ENCODE measurements around the gene LYZL1. TPM values are rescaled to one million over a fixed set of nuclear protein-coding genes. Genes with fewer than 3 reads are reported as not detected.
A peak's percentile ranks its signal among the peaks of the same experiment; 100 is the strongest.

LYZL1 gene
- total and polyA plus RNA-seq, 2 of the 8 experiments (the other 6 are each of a cell fraction or from before 2014, with no cell fraction given): not detected

- peak overlapping the region; percentile 76; the same call in 1 of the 2 replicates for H2AFZ ChIP-seq (ENCODE audit: low read length)
- no peak overlapping the region for H2BK120ac ChIP-seq (replicated peaks; ENCODE audit: low read depth, low read length)
- H3K4me2 ChIP-seq (ENCODE audit: insufficient read depth in 1 of 2, low read depth in 2 of 2, low read length in 2 of 2): no peak overlapping the region
- no peak overlapping the region for H3K9ac ChIP-seq (replicated peaks in 1 of 4; ENCODE audit: extremely low read depth in 1 of 4, low read depth in 3 of 4, low read length in 3 of 4)
- H2BK12ac ChIP-seq (ENCODE audit: low read depth, low read length): no peak overlapping the region
- H3K36me3 ChIP-seq (ENCODE audit: control insufficient read depth in 2 of 4, insufficient read depth in 4 of 4, low read length in 3 of 4): no peaks in the 10 kb centered on the region
- H3K23me2 ChIP-seq (ENCODE audit: low read depth, low read length): 0 out of 2 replicates have a peak, but pooled peaks cover 3% of the 10 kb centered on the region
- FAIRE-seq: no peak
- H4K5ac ChIP-seq (ENCODE audit: insufficient read length, low read depth, low read length): no peak overlapping the region
- no peak overlapping the region for H3K23ac ChIP-seq (ENCODE audit: insufficient read length)
- H2BK15ac ChIP-seq (ENCODE audit: low read length): no peak overlapping the region
- H4K8ac ChIP-seq (ENCODE audit: extremely low read depth, insufficient read depth, low read length): peak overlapping the region; percentile 45; the same call in 1 of the 2 replicates
- H3K4me3 ChIP-seq (ENCODE audit: extremely low read depth in 1 of 4, insufficient read depth in 2 of 4, low read depth in 3 of 4, low read length in 4 of 4): no peak overlapping the region
- H3K27ac ChIP-seq (ENCODE audit: low read depth, low read length): no peak overlapping the region
- no peak overlapping the region for H3K56ac ChIP-seq (replicated peaks; ENCODE audit: insufficient read length, low read depth, low read length)
- H4K20me1 ChIP-seq (replicated peaks in 1 of 2; ENCODE audit: control insufficient read depth in 1 of 2, insufficient read depth in 2 of 2, low read length in 2 of 2): no peaks in the 10 kb centered on the region
- no peak overlapping the region for H3K18ac ChIP-seq (ENCODE audit: extremely low read depth, low read length)
- no peak overlapping the region for H3K14ac ChIP-seq (ENCODE audit: insufficient read length)
- no peaks in the 10 kb centered on the region for H3K79me1 ChIP-seq (ENCODE audit: low read depth, low read length)
- WGBS, 2 experiments (ENCODE audit: extremely low coverage in 1 of 2, insufficient coverage in 1 of 2, insufficient read length in 1 of 2, insufficient replicate concordance in 2 of 2, low coverage in 1 of 2, low lambda C conversion rate in 2 of 2, missing lambda C conversion rate in 1 of 2): 93% methylated on average over 5 of the region's 5 CpGs; no CpG with 5 or more reads in 1 of the 2 experiments
- no peaks in the 10 kb centered on the region; a peak in 2 of 7 replicates for H3K27me3 ChIP-seq (replicated peaks in 1 of 4; ENCODE audit: control insufficient read depth in 3 of 4, extremely low read depth in 1 of 4, insufficient read depth in 3 of 4, low read length in 3 of 4)
- H2AK5ac ChIP-seq (ENCODE audit: low read depth, low read length): no peak overlapping the region
- TF ChIP-seq NANOG (IDR thresholded peaks at IDR 0.05; ENCODE audit: insufficient read depth, low read depth, low read length, poor library complexity, severe bottlenecking) (no peak), TAF7 (optimal IDR thresholded peaks at IDR 0.05; ENCODE audit: borderline replicate concordance, low read depth, low read length) (no peak), FOSL1 (IDR thresholded peaks at IDR 0.05; ENCODE audit: insufficient read depth, low read depth, low read length) (no peak), GABPA (IDR thresholded peaks at IDR 0.05; ENCODE audit: borderline replicate concordance, insufficient read depth, low read length) (no peak), PHF8 (conservative IDR thresholded peaks at IDR 0.05; ENCODE audit: low read depth, low read length) (no peak)
- no peak overlapping the region for H2BK5ac ChIP-seq (ENCODE audit: low read depth, low read length)
- H2BK20ac ChIP-seq (ENCODE audit: low read length): no peak overlapping the region
- no peak overlapping the region for H4K91ac ChIP-seq (replicated peaks; ENCODE audit: insufficient read length, low read length)
- H3K4ac ChIP-seq (replicated peaks; ENCODE audit: insufficient read length, low read depth, low read length): no peak overlapping the region
- no peaks in the 10 kb centered on the region for H3K79me2 ChIP-seq (ENCODE audit: control insufficient read depth in 1 of 2, insufficient read depth in 2 of 2, low read length in 2 of 2)
- no peaks in the 10 kb centered on the region for H3K9me3 ChIP-seq (ENCODE audit: insufficient read depth in 2 of 2, low read depth in 1 of 2, low read length in 1 of 2)
- no peak for DNase-seq (ENCODE audit: low read depth in 1 of 2, low spot score in 2 of 2)
- POLR2A ChIA-PET (ENCODE audit: partially characterized antibody): interaction anchor here (0.7 kb wide), 1 partner anchor 156 kb away, joined by 3 read pairs; no protein-coding TSS in a partner anchor
- peaks cover 0 to 3% (median 0%) of the 10 kb centered on the region in 4 experiments; a peak in 2 of 7 replicates for H3K4me1 ChIP-seq (replicated peaks in 1 of 4; ENCODE audit: control insufficient read depth in 3 of 4, insufficient read depth in 4 of 4, low read length in 3 of 4)
- CTCF ChIA-PET (ENCODE audit: partially characterized antibody): interaction anchor here (0.7 to 1.7 kb wide), 6 partner anchors 10 to 198 kb away, joined by 3 read pairs; no protein-coding TSS in a partner anchor
Measured at GRCh38 chr10:29315814-29316213, 26.9 kb downstream of the LYZL1 start.

Measured in H1 (cell line).